K562 treated with DMSO at 1 percent for 24 hours (cell line): ENCODE results near the gene OR5B12. TPM values are rescaled to one million over a fixed set of nuclear protein-coding genes. Genes with fewer than 3 reads are reported as not detected.

ENCODE experiments used
- total RNA-seq: library from RNA; unstranded; fragments of 300-600 nt; gene quantifications from 2 replicates; pipeline ENCODE4 v1.2.3, GENCODE V29; 2022; ENCODE audit warnings: low read depth; ENCODE audit not compliant: insufficient read depth

OR5B12 gene
- total RNA-seq, result not detected in 2 replicates

GRCh38 chr11:58442136-58442535 lies at the start of gene OR5B12:
Gene OR5B12 (minus strand): TSS chr11:58442236. CDS start chr11:58440151, 2,085 bp downstream.

GRCh38 chr11:58428021-58428420 lies 14.0 kb downstream of the OR5B12 start, which contains the start of gene OR5B2:
Gene OR5B2 (minus strand): TSS chr11:58428121. CDS start chr11:58423261, 4,860 bp downstream.

GRCh38 chr11:58406774-58407173 lies 35.3 kb downstream of the OR5B12 start, which contains the start of gene OR5B3:
Gene OR5B3 (minus strand): TSS chr11:58406874. CDS start chr11:58403409, 3,465 bp downstream.

Other genes with a start within 250 kb of the OR5B12 start
- gene OR1S2, start 238.1 kb downstream of the OR5B12 start, total RNA-seq, result not detected in 2 replicates
- not detected in 2 replicates for gene OR1S1, start 229.5 kb downstream of the OR5B12 start, total RNA-seq
- not detected in 2 replicates for gene OR10Q1, start 213.3 kb downstream of the OR5B12 start, total RNA-seq
- gene OR10W1, start 174.0 kb downstream of the OR5B12 start, total RNA-seq, result not detected in 2 replicates
- not detected in 2 replicates for gene OR5B17, start 83.2 kb downstream of the OR5B12 start, total RNA-seq
- gene OR5B3, start 35.4 kb downstream of the OR5B12 start, total RNA-seq, result not detected in 2 replicates
- not detected in 2 replicates for gene OR5B2, start 14.1 kb downstream of the OR5B12 start, total RNA-seq
- gene OR5B21, start 65.9 kb upstream of the OR5B12 start, total RNA-seq, result not detected in 2 replicates
- gene LPXN, start 133.6 kb upstream of the OR5B12 start, total RNA-seq, result 2.3 and 2.4 TPM in 2 replicates
- 22.0 and 25.0 TPM in 2 replicates for gene ZFP91, start 136.8 kb upstream of the OR5B12 start, total RNA-seq
- 0.80 and 0.83 TPM in 2 replicates for gene CNTF, start 180.4 kb upstream of the OR5B12 start, total RNA-seq